Measurements from ENCODE around the gene ASAP2.

Gene ASAP2

GRCh38 chr2:9300829-9301453, 94.3 kb downstream of the ASAP2 start:
- DNase-seq = no peak

- DNase-seq = no peak
These were observed 96.1 kb downstream of the ASAP2 start for GRCh38 chr2:9302755-9303154.

GRCh38 chr2:9303528-9304225, 97.1 kb downstream of the ASAP2 start:
- DNase-seq = no peak

- DNase-seq = no peak
These were observed 100.3 kb downstream of the ASAP2 start for GRCh38 chr2:9306911-9307310.

GRCh38 chr2:9307535-9307934, 100.9 kb downstream of the ASAP2 start:
- DNase-seq = no peak

GRCh38 chr2:9308186-9308955, 101.8 kb downstream of the ASAP2 start:
- DNase-seq = no peak

- no peak for DNase-seq
These were observed 102.5 kb downstream of the ASAP2 start for GRCh38 chr2:9309147-9309546.

- DNase-seq = no peak
These were observed 103.8 kb downstream of the ASAP2 start for GRCh38 chr2:9310377-9310776.

GRCh38 chr2:9310798-9311197, 104.2 kb downstream of the ASAP2 start:
- no peak for DNase-seq

- no peak for DNase-seq
These were observed 104.9 kb downstream of the ASAP2 start for GRCh38 chr2:9311488-9311887.

- no peak for DNase-seq
These were observed 106.0 kb downstream of the ASAP2 start for GRCh38 chr2:9312591-9312990.

- no peak for DNase-seq
These were observed 106.8 kb downstream of the ASAP2 start for GRCh38 chr2:9313443-9313842.

GRCh38 chr2:9315280-9315847, 108.8 kb downstream of the ASAP2 start:
- no peak for DNase-seq

GRCh38 chr2:9317559-9317958, 110.9 kb downstream of the ASAP2 start:
- DNase-seq = no peak

GRCh38 chr2:9318461-9319337, 112.1 kb downstream of the ASAP2 start:
- peak; percentile 17 for DNase-seq

GRCh38 chr2:9319338-9319715, 112.7 kb downstream of the ASAP2 start:
- DNase-seq = no peak

- no peak for DNase-seq
These were observed 116.0 kb downstream of the ASAP2 start for GRCh38 chr2:9322576-9322975.

GRCh38 chr2:9325428-9325827, 118.8 kb downstream of the ASAP2 start:
- no peak for DNase-seq

GRCh38 chr2:9326975-9327374, 120.4 kb downstream of the ASAP2 start:
- DNase-seq = no peak

- DNase-seq = no peak
These were observed 121.3 kb downstream of the ASAP2 start for GRCh38 chr2:9327873-9328352.

GRCh38 chr2:9328931-9329330, 122.3 kb downstream of the ASAP2 start:
- DNase-seq = no peak

GRCh38 chr2:9329497-9329896, 122.9 kb downstream of the ASAP2 start:
- DNase-seq = no peak
